ENCODE results near the gene BNIP3.
"Not testable (repeated sequence)": the region's sequence is repeated elsewhere in the genome, so short reads cannot be mapped to it uniquely, and the experiment has no call there.

BNIP3 gene

DNA sequence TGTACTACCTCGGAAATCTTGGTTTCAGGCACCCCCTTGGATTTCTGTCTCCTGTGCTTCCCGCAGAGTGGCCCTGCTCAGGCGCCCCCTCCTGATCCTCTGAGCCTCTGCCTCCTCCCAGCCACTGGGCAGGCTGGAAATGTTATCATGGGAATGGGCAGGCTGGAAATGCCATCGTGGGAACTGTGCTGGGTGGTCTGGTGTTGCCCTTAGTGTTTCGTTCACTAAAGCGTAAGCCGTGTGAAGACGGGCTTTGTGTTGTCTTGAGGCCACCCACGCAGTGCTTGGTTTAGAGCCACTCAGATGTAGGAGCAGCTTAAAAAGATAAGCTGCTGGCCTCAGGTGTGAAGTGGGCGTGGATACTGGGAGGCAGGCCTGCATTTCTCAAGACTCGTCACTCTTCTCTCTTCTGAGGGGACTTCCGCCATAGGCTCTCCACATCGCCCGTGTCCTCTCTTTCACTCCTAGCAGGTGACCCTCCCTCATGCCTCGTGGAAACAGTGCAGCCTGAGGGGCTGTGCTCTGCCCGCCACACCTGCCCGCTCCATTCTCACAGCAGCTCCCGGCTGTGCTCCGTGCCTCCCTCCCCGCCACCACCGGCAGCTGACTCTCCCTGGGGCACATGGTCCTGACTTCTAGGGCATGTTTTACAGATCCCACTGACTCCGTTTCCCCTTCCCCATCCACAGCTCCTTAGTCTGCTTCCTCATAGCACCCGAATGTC is 52.4 kb downstream of the BNIP3 start:
- DNase-seq (ENCODE audit: low read depth in 2 of 2), result no peak

- peak in 1 of 2 donors; percentile 63 for DNase-seq (ENCODE audit: low read depth in 2 of 2)
These were observed 53.3 kb downstream of the BNIP3 start for GRCh38 chr10:131928248-131929095.

GRCh38 chr10:131926743-131927595 is 54.8 kb downstream of the BNIP3 start:
- DNase-seq (ENCODE audit: low read depth in 2 of 2), result no peak

GRCh38 chr10:131926253-131926652 is 55.5 kb downstream of the BNIP3 start:
- no peak for DNase-seq (ENCODE audit: low read depth in 2 of 2)

GRCh38 chr10:131925716-131926115 is 56.0 kb downstream of the BNIP3 start:
- no peak for DNase-seq (ENCODE audit: low read depth in 2 of 2)

DNA sequence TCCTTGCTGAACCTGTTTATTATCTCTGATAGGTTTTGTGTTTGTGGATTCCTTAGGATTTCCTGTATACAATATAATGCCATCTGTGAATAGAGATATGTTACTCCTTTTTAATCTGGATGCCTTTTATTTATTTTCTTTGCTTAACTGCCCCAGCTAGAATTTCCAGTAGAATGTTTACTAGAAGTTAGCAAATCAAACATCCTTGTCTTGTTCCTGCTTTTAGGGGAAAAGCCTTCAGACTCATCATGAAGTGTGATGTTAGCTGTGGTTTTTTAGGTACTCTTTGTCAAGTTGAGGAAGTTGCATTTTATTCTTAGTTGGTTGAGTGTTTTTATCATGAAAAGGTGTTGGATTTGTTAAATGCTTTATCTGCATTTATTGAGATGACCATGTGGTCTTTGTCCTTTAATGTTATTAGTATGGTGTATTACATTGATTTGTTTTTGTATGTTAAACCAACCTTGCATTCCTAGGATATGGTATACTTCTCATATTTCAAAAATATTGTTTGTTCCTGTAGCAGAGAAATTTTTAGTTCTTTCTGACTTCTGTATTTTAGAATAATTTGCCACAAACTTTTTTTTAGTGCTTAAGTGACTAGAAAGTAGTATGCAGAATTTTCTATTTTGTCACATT is 56.6 kb downstream of the BNIP3 start:
- no peak for DNase-seq (ENCODE audit: low read depth in 2 of 2)

GRCh38 chr10:131923038-131923756 is 58.5 kb downstream of the BNIP3 start:
- DNase-seq (ENCODE audit: low read depth in 2 of 2), result no peak

GRCh38 chr10:131921184-131921583 is 60.5 kb downstream of the BNIP3 start:
- DNase-seq (ENCODE audit: low read depth in 2 of 2), result no peak

- no peak for DNase-seq (ENCODE audit: low read depth in 2 of 2)
These were observed 61.0 kb downstream of the BNIP3 start for GRCh38 chr10:131920693-131921092.

GRCh38 chr10:131920151-131920550 is 61.6 kb downstream of the BNIP3 start:
- no peak for DNase-seq (ENCODE audit: low read depth in 2 of 2)

DNA sequence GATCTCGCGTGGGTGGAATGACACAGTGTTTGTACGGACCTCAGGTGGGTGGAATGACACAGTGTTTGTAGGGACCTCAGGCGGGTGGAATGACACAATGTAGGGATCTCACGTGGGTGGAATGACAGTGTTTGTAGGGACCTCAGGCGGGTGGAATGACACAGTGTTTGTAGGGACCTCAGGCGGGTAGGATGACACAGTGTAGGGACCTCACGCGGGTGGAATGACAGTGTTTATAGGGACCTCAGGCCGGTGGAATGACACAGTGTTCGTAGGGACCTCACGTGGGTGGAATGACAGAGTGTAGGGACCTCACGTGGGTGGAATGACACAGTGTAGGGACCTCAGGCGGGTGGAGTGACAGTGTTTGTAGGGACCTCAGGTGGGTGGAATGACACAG is 62.3 kb downstream of the BNIP3 start:
- not testable (repeated sequence) for DNase-seq (ENCODE audit: low read depth in 2 of 2)

Measured in stimulated activated CD4-positive, alpha-beta T cell treated with anti-CD3 and anti-CD28 coated beads, Interleukin-4, amount 100 ng/mL, for 48 hours (primary cell).